Posterior vena cava (tissue), 2 donors: Measurements from ENCODE around the gene PRSS27. TPM values are rescaled to one million over a fixed set of nuclear protein-coding genes. Genes with fewer than 3 reads are reported as not detected.

Experiments
- DNase-seq: peaks from one replicate; pipeline ENCODE4 v3.0.0-alpha.2; 2020; ENCODE audit warnings: low spot score
- intact Hi-C, 2 donors: fragments of 100-400 bp; cut with DNase I; formaldehyde crosslinking; loops; one replicate each; pipeline versions ENCODE4 v1.14.1 to v1.14.2; 2022 to 2023
- total RNA-seq, 2 donors: library from RNA; stranded (reverse); fragmentation: NEBNext Ultra II Directional; extraction: Animal tissue kit (Norgen Biotek cat#: 25700); gene quantifications; one replicate each; pipeline ENCODE4 v1.2.1, GENCODE V29; 2021
- donor health status: DM: yes; HTN: yes; CAD: no.
- donor health status: DM: yes; HTN: yes; CAD: no.

Gene PRSS27
- total RNA-seq, 2 donors from 2014 or later = 0.71 to 1.4 TPM

DNA sequence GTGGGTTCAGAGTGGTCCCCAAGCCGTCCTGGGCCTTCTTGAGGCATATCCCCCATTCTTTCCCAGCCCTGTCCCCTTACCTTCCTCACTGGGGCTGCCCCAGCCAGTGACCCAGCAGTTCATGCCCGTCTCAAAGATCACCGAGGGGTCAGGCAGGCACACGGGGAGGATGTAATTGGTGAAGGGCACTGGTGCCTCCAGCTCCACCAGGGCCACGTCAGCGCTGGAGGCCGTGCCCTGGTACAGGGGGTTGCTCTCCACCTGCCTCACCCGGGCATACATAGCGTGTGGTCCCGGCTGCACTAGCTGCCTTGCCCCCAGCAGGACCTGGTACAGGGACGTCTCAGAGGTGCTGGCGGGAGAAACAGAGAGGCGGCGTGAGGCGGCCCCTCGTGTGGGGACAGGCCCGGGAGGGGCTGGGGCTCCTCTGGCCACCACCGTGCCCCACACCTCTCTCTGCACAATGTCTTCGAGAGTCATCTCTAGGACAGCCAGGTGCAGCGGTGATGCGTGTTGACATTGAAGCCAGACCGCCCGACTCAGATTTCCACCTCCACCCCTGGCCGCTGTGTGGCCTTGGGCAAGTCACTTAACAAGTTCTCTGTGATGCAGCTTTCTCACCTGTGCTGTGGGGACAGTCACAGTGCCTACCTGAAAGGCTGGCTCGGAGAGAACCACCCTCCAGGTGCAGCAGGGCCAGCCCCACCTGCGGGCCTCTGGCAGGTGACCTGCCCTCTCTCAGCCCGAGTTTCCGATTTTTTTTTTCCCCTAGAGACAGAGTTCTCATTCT, 5.8 kb downstream of the PRSS27 start:
- intact Hi-C loops = no loop called here
- no peak for DNase-seq

DNA sequence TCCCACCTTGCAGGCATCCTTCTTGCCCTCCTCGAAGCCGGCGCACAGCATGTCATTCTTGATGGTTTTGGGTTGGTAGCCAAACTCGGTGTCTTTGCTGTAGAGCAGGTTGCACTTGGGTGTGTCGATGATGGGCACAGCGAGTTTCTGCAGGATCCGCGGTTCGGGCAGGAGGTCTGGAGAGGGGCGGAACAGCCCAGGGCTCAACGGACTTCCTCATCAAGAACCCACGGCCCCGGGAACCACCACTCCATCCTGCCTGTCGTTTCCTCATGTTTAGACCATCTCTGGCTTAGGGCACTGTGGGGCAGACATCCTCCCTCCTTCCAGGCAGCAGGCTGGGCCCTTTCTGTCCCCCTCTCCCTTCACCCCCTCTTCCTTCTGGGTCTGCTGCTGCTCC, 6.5 kb downstream of the PRSS27 start:
- DNase-seq = no peak
- intact Hi-C loops = no loop called here

DNA sequence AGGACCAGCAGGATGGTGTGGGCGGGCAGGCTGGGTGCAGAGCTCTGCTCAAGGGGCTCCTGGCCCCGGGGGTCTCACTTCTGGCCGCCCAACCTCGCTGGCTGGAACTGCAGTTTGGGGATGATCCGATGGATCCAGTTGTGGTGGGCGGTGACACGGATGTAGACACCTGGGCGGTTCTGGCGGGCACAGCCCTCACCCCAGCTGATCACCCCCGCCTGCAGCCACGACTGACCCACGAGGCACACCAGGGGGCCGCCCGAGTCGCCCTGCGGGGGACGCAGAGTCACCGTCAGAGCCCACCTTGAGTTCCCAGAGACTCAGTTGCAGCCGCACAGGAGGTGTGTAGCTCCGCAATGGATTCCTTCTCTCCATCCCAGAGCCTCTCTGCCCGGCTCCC, 7.5 kb downstream of the PRSS27 start:
- intact Hi-C loops = no loop called here
- DNase-seq = no peak

DNA sequence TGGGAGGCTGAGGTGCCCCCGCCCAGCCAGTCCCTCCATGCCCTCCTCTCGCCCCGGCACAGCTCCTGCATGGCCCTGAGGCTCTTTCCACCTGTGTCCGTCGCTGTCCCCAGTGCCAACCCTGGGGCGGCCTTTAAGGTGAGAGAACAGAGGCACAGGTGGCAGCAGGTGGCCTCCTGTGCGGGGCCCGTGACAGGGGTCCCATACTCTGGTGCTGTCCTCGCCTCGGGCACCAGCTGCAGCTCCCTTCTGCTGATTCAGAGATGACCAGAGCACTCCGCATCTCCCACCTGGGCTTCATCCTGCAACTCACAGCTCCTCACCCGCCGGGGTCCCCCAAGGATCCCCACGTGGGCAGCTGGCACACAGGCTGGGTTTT, 8.0 kb downstream of the PRSS27 start:
- DNase-seq = no peak
- intact Hi-C loops = no loop called here

DNA sequence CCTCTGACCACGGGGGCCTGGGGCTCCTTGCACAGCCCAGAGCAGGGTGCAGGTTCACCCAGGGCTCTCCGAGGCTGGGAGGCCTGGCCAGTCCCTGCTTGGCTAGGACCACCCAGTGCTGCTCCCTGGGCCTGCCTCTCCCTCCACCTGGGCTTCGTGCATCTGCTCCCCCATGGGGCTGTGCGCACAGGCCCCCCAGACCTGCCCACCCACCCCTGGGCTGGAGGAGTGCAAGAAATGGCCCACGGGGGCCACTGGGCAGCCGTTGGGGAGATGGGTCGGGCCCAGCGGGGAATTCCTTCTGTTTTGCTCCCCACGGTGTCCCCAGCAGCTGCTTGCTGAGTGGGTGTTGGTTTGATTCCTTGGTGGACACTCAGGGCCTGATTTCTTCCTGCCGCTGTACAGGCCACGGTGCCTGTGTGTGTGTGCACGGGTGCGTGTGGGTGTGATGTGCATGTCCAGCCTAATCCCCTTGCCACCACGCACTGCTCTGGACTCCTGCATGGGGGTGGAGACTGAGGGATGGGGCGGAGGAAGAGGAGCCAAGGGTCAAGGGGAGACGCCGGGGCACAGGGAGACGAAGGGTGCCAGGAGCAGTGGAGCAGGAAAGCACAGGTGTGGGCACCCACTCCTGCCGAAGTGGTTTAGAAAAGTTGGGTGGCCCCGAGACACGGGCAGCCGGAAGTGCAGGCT, 8.5 kb downstream of the PRSS27 start:
- no peak for DNase-seq
- intact Hi-C loops = no loop called here

DNA sequence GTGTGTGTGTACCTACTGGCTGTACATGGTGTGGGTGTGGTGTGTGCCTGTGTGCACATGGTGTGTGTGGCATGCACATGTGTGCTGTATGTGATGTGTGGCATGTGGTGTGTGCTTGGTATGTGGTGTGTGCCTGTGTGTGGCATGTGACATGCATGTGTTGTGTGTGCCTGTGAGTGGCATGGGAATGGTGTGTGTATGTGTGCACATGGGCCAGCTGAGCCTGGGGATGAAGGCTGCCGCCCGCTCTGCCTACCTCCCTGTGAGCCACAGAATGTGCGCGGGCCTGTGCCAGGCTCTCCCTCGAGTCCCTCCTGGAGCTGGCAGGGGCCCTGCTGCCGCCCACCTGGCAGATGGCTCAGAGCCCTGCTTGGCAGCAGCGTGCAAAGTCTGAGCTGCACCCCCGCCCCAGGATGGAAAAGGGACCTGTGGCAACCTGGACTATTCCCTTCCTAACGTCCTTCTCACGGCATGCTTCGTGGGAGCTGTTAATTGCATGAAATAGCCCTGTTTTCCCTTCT, 9.3 kb downstream of the PRSS27 start:
- intact Hi-C loops = no loop called here
- no peak for DNase-seq

DNA sequence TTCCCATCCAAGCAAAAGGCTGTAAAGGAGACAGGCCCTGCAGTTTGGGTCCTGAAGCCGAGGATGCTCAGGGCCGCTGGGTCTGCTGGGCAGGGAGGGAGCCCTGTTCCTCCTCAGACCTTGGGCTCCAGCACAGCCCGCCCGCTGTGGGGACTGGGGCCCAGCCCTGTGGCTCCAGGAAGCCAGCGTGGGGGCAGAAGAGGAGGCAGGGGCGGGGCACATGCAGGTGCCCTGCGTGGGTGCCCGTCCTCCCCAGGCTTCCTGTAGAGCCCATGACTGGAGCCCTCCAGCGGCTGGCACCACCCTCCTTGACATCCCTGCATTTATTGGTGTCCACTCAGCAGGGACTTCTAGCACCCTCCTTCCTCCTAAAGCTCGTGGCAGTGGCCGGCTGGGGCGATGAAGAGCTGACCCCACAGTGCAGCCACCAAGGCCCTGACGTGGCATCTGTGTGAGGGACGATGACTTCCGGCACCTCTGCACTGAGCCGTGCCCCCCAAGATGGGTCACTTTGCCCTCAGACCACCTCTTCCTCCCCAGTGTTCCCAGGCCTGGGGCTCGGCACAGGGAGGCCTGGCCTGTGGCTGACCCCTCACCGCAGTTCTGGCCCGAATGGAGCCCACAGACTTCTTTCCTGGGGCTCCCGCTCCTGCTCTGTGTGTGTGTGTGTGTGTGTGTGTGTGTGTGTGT, 9.9 kb downstream of the PRSS27 start:
- DNase-seq = no peak
- intact Hi-C loops = no loop called here

DNA sequence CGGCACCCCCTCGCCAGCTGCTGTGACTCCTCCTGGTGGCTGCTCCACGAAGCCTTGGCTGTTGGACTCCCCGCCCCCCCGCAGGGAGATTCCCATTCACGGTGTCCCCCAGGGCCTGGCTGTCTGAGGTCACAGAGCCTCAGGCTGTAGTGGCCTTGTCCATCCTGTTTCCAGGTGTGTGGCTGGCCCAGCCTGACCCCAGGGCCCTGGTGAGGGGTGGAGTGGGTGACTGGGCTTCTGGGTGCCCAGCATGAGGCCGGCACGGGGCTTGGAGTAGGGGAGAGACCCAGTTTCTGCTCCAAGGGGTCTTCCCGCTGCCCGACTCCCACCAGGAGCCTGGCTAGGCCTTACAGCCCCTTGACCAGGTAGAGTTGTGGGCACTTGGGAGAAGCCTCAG, 10.4 kb downstream of the PRSS27 start:
- intact Hi-C loops = loop anchor here in 1 of 2 donors (10.0 kb wide), 1 partner anchor 145 kb away; the partner anchor contains the start of gene PRSS22
- DNase-seq = no peak

DNA sequence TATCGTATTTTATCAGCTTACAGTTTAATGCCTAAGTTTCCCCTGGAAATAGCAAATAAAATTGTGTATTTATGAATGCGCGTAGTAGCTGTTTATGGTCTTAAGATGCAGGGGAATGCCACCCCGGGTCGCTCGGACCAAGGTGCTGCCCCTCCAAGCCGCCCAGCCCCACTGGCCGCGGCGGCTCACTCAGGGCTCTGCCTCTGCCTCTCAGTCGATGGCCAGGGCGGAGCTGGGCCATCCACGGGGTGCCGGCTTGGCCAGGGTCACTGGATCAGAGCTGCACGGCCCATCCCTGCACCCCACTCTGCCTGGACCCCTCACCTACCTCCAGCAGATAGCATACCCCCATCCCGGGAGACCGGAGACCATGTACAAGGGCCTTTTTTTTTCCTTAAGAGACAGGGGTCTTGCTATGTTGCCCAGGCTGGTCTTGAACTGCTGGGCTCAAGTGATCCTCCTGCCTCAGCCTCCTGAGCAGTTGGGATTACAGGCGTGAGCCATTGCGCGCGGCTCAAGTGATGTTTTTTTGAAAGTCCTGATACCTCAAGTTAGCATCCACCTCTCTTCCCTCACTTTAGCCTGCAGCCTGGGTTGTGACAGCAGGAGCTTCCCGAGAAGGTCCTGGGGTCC, 11.0 kb downstream of the PRSS27 start:
- intact Hi-C loops = loop anchor here in 1 of 2 donors (10.0 kb wide), 1 partner anchor 146 kb away; the partner anchor contains the start of gene PRSS22
- DNase-seq = no peak

DNA sequence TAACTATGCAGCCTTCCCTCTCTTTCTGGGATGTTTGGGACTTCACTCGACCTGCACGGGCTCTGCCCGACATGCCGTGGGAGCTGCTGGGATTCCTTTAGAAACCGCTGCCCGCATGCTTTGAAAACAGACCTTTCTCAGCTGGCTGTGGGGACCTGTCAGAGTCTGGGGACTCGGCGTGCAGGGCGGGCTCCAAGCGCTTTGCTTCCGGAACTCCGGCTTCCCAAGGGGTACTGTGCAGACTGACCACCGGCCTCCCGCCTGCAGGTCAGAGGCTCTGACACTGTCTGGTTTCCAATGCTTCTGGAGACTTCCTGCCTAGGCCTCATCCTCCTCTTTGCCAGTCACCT, 11.8 kb downstream of the PRSS27 start:
- intact Hi-C loops = loop anchor here in 1 of 2 donors (10.0 kb wide), 1 partner anchor 147 kb away; the partner anchor contains the start of gene PRSS22
- DNase-seq = no peak

DNA sequence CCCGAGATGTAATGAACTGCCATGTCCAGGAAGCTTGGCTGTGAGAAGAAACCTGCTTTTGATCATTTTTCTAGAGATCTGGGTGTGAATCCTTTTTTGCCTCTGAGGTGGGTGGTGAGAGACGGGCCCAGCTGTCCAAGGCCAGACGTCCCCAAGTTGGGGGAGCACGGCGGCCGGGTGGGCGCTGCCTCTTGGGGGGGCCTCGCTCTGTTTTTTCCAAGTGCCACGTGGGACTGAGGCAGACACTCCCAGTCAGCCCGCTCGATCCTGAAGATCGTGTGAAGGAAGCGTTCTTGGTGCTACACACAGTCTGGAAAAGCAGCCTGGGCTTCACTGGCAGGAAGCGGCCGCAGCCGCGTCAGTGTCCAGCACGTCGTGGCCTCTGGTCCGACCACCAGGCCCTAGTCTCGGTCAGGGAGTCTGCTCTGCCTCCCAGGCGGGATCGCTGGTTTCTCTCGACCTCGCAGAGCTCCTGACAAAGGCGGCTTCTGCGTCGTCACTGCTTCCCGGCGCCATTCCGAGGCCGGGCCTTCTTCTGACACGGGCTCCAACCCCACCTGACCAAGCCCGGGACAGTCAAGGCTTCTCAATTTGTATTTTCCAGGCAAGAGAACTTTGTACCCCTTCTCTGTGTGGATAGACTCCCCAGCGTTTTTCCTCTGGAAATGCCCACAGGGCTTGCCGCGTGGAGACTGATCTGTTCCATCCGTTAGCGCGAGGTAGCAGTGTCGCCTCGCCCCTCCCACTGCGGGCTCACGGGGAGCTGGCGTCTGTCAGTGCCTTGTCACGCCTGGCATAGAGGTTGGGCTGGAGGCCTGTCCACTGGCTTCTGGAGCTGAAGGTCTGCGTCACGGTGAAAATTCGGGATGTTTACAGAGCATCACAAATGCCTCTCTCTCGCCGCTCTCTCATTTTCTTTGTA, 12.4 kb downstream of the PRSS27 start:
- intact Hi-C loops = loop anchor here in 1 of 2 donors (1.0 to 10.0 kb wide), 2 partner anchors 33 to 147 kb away; partner anchors contain the start of gene PRSS22
- no peak for DNase-seq

DNA sequence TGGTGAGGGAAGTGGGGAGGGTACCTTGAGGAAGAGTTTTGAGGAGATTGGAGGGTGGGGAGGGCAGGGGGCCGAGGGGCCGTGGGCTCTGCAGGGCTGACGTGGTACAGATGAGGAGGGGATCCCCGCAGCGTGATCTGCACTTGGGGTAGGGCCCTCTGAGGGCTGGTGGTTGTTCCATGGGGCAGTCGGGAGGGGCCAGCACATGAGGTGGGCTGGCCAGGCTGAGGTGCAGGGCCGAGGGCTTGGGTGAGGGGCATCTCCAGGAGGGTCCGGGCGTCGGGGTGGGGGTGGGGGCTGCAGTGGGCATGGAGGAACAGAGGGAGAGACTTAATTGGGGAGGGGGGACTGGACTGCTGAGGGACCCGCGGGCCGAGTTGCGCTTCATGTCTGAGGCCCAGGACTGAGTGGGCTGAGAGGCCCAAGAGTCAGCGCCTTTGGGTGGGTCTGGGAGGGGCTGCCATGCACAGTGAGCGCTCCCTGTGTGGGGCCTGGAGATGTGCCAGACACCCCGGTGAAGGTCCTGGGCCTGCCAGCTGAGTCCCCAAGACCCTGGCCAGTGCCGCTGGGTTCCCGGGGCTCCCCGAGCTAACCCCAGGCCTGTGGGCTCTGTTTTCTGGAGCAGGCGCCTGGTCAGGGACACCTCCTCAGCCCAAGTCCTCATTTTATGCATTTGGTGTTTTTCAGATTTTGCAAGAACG, 13.3 kb downstream of the PRSS27 start:
- no peak for DNase-seq

DNA sequence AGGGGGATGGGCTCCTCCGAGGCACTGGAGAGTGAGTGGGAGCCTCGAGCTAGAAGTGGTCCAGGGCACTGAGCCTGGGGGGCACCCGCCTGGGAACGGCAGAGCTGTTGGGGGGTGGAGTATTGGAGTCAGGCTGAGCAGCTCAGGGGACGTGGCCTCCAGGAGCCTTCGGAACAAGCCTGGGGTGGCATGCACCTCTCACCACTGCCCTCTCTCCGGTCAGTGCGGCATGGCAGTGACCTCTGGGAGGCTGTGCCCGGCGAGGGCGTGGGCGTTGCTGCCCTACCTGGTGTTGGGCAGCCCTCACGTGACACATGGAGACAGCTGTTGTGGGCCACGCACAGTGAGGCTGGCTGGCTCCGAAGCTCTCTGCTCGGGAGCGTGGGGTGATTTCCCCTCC, 13.9 kb downstream of the PRSS27 start:
- intact Hi-C loops = loop anchor here in 1 of 2 donors (10.0 kb wide), 1 partner anchor 149 kb away; the partner anchor contains the start of gene PRSS22
- DNase-seq = no peak

More for the DNA sequence above, 13.3 kb downstream of the PRSS27 start:
- intact Hi-C loops = loop anchor here in 1 of 2 donors (1.0 to 10.0 kb wide), 2 partner anchors 34 to 148 kb away; partner anchors contain the start of gene PRSS22

DNA sequence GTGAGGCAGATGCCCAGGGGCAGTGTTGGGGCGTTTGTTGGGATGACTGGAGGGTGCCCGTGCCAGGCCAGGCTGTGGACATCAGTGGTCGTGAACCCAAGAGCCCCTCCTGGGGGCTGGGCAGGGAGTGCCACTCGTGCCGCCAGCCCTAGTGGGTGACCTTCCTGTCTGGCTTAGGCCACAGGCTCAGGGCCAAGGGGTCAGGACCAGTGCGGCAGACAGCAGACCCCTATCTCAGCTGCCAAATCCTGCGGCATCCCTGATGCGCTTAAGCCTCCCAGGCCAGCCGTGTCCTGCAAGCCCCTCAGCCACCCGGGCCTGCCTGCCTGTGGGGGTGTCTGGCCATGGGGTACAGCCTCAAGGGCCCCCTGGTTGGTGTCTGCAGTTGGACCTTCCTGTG, 14.7 kb downstream of the PRSS27 start:
- no peak for DNase-seq
- intact Hi-C loops = loop anchor here in 1 of 2 donors (10.0 kb wide), 1 partner anchor 149 kb away; the partner anchor contains the start of gene PRSS22

DNA sequence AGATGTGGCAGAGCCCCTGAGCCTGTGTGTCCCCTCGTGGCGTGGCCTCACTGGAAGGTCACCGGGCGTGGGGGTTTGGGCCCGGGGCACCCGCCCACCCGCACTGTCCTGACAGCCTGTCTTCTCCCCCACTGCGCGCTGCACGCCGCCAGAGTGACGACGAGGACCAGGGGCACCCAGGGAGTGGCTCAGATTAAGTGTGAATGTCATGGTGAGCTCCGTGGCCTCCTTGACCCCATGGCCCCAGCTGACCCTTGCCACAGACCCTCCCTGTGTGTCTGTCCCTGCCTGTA, 15.1 kb downstream of the PRSS27 start:
- no peak for DNase-seq
- intact Hi-C loops = loop anchor here in 1 of 2 donors (10.0 kb wide), 1 partner anchor 150 kb away; the partner anchor contains the start of gene PRSS22

DNA sequence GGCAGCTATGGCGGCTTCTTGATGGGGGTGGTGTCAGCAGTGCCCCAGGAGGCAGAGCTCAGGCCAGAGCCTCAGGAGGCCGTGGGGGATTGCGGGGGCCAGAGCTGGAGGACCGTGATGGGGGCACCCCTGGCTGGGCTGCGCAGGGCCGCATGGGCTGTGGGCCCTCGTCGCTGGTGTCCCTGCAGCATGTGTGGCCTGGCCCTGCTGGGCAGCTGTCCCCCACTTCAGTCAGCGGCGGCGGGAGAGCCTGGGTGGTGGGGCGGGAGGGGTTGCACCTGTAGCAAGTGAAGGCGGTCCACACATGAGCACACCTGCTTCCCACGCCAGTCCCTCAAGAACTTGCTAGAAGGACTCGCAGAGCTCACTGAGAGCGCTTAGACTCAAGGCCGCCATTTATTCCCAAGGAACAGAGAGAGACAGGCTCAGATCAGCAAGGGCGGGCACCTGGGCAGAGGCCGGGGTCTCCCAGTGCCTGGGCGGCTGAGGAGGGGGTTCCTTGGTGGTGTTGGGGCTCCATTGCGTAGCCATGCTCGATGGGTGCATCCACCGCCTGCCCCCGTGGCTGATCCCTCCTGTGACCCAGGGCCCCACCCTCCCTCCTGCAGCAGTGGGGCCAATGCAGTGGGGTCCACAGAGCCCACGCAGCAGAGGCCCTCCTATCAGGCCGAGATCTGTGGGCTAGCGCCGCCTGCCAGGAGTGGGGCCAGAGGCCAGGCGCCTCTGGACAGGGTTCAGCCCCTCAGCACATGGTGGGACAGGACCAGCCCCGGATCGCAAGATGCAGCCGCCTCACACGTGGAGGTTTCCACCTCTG, 15.7 kb downstream of the PRSS27 start:
- DNase-seq = no peak

More for the DNA sequence above, 15.7 kb downstream of the PRSS27 start:
- intact Hi-C loops = loop anchor here in 1 of 2 donors (10.0 kb wide), 1 partner anchor 150 kb away; the partner anchor contains the start of gene PRSS22
